ENCODE measurements around the gene NLRP9.

Gene NLRP9

DNA sequence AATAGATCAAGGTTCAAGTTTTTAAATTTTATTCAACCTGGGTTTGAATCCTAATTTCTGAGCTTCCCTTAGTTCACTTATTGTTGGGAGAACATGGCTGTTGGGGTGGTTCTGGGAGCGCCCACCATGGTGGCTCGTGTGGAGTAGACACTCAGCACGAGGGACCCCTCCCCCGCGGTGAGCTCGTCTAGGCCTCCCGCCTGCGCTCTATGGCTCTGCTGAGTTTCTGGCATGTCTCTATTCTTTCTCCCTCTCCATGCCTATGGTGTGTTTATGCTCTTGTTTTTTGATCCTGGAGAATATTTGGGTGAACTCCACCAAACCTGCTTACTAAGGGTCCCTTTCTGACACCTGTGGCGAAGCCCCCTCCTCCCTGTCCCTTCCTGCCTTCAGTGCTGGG, 64.7 kb downstream of the NLRP9 start:
- no peak for DNase-seq

DNA sequence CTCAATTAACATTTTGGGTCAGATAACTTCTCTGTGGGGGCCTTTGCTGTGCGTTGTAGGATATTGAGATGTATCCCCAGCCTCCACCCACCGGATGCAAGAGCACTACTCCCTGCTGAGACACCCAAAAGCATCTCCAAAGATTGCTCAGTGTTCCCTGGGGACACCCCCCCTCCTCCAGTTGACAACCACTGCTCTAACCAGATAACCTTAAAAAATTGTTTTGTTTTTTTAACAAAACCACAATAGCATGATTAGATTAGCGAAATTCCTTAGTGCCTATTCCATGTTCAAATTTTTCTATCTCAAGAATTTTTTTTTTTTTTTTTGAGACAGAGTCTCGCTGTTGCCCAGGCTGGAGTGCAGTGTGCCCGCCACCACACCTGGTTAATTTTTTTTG, 65.8 kb downstream of the NLRP9 start:
- DNase-seq: no peak

DNA sequence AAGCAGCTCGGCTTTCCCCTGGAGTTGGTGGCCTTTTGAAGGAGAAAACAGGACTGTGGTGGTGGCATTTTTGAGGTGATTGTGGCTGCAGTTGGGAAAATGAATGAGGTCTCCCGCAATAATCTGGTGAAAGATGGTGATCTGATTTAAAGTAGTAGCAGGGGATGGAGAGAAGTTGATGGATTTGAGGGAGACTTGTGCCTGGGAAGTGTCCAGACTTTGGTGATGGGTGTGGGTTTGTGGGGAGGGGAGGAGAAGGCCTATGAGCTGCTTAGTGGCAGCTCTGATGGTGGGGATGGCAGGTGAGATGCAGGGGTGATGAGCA, 67.2 kb downstream of the NLRP9 start:
- no peak for DNase-seq

DNA sequence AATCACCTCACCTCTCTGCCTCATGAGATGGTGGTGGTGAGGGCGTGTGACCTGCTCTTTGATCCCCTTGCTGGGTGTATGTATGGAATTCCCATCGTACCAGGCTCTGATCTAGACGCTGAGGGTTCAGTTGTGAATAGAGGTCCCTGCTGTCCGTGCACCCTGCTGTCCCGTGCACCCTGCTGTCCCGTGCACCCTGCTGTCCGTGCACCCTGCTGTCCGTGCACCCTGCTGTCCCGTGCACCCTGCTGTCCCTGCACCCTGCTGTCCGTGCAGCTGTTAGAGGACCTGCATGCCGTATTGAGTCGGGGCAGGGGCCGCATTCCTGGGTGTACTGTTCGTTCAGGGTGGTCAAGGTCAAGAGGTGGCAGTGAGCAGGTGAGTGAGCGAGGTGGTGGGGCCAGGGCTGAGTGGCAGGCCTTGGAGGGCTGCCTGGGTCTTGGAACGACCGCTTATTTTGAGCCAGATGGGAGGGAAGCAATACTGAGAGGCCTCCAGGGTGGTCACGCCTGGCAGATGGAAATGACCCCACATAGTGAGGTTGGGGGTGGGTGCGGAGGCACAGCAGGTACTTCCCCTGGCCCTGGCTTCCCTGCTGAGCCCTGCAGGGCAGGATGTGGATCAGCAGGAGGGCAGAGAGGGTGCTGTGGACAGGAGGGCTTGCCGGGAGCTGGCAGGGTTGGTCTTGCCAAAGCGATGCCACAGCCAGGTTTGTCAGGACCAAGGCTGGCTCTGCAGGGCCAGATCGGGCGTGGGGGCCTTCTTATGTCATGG, 67.7 kb downstream of the NLRP9 start:
- DNase-seq: no peak

DNA sequence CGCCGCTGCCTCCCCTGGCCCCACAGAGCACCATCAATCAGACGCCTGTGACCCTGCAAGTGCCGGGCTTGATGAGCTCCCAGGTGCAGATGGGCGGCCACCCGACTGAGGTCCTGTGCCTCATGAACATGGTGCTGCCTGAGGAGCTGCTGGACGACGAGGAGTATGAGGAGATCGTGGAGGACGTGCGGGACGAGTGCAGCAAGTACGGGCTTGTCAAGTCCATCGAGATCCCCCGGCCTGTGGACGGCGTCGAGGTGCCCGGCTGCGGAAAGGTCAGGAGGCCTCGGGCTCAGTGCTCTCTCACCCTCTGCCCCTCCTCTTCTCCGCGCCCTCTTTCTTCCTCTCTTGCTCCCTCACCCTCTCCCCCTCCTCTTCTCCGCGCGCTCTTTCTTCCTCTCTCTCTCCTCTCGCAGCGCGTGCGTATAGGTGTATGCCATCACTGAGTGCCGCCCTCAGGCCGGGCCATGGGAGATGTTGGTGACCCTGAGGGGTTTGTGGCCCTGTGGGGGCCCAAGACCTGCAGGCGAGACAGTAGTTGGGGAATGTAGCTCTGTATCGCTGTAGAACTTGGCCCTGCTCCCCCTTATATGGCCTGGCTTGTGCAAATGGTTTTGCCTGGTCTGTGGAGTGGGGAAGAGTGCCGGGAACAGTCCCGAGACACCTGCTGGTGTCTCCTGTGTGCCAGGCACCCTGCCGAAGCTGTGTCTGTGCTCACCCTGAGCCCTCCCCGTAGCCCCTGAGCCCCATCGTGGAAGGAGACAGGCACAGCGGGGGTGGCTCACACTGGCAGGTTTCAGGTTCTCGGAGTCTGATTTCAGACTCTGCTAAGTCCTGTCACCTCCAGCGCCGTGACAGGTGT, 68.6 kb downstream of the NLRP9 start:
- DNase-seq: no peak

DNA sequence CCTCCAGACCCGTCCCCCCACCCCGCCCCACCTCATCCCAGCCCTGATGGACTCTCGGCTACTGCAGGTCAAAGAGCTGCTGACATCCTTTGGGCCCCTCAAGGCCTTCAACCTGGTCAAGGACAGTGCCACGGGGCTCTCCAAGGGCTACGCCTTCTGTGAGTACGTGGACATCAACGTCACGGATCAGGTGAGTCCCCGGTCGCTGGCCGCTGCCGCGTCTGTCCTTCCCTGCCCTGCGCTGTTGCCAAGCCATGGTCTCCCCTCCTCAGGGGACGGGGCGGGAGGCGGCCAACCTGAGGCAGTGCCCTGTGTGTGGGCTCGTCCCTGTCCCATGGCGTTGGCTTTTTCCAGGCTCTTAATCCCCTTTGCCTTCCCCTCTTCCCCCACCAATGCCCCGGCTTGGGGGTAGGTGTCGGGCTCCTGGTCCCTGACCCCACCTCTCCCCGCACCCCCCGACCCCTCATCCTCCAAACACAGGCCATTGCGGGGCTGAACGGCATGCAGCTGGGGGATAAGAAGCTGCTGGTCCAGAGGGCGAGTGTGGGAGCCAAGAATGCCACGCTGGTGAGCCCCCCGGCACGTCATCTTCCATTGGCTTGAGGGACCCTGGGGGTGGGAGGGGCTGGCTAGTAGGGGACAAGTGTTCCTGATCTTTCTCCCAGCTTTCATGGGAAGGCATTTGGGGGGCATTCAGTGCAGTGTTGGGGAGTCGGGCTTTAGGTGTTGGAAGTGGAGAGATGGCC, 69.4 kb downstream of the NLRP9 start:
- DNase-seq: no peak

DNA sequence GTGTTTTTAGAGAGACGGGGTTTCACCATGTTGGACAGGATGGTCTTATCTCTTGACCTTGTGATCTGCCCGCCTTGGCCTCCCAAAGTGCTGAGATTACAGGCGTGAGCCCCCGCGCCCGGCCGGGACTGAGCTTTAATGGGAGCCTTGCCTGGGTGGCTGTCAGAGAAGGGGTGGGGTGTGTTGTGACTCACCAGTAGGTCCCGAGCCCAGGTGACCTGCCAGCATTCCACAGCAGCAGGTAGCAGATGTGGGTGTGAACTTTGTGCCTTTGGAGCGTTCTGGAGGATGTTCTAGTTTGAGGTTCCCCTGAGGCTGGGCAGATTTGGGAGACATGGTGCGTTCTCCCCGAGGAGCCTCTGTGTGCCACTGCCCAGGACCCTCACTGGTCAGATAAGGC, 70.2 kb downstream of the NLRP9 start:
- no peak for DNase-seq

DNA sequence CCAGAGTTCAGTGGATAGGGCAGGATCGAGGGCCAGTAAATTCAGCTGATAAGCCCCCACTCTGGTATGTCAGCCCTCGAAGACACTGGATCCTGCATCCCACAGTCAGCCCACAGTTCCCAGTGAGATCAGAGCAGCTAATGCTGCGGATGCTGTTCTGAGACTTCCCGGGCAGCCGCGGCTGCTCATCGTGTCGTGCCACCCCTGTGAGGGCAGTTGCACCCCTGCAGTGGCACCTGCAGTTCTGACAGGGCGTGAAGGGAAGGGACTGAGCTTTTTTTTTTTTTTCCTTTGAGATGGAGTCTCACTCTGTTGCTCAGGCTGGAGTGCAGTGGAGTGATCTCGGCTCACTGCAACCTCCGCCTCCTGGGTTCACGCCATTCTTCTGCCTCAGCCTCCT, 70.7 kb downstream of the NLRP9 start:
- DNase-seq: no peak

DNA sequence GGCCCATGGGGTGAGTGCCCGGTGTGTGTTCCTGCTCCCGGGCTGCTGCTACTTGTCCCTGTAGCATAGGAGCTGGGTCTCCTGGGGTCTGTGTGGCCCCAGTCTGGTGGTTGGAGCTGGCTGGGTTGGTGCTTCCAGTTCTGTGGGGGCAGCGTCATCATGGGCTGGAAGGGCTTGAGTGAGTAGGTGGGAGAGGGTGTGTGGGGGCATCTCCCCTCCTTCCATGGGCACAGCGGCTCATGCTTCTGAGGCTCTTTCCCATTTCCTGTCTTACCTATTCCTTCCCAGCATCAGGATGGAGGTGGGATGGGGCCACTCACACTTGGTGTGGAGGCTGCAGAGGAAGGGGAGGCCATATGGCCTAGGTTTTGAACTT, 71.2 kb downstream of the NLRP9 start:
- no peak for DNase-seq

DNA sequence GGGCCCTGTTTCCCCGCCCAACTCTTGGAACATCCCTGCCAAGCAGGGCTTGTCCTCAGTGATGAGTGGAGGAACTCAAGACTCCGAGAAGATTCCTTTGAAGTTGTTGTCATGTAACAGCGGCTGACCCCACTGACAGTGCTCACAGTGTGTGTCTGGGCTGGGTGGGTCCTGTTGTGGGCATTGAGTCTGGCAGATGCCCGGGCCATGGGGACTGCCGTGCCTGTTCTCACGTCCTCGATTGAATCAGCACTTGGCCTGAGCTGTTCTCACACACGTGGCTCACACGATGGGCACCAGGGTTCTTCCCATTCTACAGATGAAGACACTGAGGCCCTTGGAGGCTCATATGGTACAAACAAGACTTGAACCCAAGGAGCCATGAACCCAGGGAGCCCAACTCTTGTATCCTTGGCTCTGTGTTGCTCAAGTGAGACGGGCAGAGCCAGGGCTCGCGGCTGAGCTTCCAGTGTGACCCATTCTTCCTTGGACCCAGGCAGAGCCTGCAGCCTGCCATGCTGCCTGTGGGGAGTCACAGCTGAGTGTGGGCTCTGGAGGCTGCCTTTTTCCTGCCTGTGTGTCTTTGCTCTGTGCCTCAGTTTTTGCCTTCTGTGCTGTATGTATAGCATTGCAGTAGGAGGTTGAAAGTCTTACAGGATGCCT, 71.7 kb downstream of the NLRP9 start:
- no peak for DNase-seq

DNA sequence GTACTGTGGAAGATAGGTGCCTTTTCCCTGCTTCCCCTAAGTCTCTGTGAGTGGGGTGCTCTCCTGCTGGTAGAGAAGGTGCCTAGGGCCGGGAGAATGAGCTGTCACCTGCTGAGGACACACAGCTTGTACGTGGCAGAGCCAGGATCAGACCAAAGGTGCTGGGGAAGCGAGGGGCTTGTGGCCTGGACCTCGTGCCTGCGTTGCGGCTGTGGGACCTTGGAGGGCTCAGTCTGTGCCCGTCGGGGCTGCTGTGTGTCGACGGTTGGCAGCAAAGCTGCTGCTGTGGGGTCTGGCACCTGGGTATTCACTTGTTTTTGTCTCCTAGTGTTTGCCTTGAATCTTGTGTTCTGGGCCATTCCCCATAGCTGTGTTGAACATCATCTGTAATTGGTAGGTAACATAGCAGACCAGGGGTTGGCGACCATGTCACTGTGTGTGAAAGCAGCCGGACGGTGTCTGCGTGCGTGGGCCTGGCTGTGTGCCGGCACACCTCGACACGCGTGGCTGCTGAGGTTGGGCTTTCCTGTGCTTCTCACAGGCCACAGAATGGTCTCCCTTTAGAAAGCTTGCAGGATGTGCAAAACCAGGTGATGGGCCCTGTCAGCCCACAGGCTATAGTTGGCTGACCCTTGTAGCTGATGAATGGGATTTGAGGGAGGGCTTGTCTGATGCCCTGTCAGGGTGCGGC, 74.2 kb downstream of the NLRP9 start:
- no peak for DNase-seq

DNA sequence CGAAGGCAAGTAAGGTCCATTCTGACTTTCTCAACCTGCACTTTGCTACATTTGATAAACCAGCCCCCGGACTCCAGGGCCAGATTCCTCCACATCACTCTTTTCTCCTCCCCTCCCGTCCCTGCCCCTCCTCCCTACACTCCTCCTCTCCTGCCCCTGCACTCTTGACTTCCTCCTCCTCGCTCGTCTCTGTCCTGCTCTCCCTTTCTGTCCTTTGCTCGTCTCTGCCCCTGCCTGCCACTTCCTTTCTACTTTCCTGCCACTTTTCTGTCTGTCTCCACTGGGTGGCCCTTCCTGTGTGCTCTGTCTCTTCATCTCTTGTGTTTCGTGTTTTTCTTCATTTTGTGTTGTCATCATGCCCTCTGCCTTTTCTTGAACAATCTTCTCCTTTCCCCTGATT, 76.4 kb downstream of the NLRP9 start:
- no peak for DNase-seq

DNA sequence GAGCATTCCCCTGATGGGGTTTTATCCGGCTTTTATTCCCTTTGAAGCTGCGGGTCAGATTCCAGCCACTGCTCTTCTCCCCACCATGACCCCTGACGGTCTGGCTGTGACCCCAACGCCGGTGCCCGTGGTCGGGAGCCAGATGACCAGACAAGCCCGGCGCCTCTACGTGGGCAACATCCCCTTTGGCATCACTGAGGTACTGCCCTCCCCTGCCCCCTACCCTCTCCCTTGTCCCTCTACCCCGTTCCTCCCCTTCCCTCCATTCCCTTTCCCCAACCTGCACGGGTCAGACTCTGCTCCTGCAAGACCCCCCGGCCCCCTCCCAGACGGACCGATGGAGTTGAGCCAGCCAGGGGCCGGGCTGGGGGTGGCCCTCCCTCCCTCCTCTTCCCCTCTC, 77.2 kb downstream of the NLRP9 start:
- no peak for DNase-seq

DNA sequence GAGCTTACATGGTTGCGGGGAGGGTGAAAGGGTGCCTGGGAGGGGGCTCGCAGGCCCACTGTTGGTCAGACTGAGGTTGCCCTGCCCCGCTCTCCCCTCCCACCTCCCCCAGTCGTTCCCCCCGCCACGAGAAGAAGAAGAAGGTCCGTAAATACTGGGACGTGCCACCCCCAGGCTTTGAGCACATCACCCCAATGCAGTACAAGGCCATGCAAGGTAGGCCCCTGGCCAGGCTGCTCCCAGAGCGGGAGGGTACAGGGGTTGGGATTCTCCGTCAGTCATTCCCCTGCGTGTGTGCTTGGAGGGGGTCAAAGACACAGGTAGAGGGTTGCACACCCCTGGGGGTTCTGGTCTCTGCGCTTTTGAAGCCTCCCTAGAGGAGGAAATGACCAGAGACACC, 77.8 kb downstream of the NLRP9 start:
- no peak for DNase-seq

DNA sequence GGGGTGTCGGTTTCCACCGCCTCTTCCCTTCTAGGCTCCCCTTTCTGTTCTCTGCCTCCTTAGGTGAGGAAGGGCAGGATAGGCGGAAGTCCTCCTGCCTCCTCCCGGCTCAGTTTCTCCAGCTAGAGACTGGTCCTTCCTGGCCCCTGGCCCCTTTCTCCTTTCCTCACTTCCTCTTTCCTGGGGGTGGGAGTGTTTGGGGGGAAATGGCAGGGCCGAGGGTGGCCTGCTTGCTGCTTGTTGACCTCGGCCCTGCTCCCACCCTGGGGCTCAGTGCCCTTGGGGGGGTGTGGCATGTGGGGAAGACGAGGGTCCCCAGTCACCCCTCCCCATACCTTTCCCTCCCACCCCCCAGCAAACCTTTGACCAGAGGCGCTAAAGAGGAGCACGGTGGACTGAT, 78.4 kb downstream of the NLRP9 start:
- DNase-seq: no peak

DNA sequence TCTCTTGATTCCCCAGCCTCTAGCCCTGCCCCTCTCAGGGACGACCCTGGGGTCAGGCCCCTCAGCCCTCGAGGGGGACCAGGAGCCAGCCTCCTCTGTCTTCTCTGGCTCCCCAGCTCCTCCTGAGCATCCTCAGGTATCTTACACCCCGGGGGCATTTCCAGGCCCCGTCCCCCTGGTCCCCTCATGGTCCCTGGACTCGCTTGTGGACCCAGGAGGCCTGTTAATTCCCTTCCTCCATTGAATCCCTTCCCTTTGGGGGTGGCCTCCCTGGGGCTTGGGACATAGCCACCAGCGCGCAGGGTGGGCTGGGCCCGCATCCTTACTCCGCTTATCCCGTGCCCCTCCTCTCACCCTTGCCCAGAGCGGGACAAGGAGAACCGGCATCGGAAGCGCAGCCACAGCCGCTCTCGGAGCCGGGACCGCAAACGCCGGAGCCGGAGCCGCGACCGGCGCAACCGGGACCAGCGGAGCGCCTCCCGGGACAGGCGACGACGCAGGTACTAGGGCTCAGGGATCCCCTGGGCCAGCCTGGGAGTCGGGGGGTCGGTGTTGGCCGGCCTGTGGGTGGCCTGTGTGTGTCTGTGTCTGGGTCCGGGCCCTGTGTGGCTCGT, 79.2 kb downstream of the NLRP9 start:
- no peak for DNase-seq
